Hepatocyte (in vitro differentiated cells): ENCODE results near the gene CROCC2.

Source experiments
- CTCF ChIP-seq: fragments of 200-600 bp; sonication (generic); IDR thresholded peaks from 2 replicates; pipeline ENCODE4 v1.5.1; 2016; ENCODE audit warnings: antibody characterized with exemption, mild to moderate bottlenecking; ENCODE audit not compliant: poor library complexity
- EZH2 ChIP-seq: fragments of 200-600 bp; sonication (generic); IDR thresholded peaks from 2 replicates; pipeline ENCODE4 v1.6.1; 2016; ENCODE audit warnings: antibody characterized with exemption, mild to moderate bottlenecking, borderline replicate concordance

GRCh38 chr2:240946046-240946445 is 39.9 kb downstream of the CROCC2 start:
- TF ChIP-seq EZH2, result no peak
- no peak for TF ChIP-seq CTCF
